NCI-H146 treated with DMSO at 0.1 percent for 48 hours (cell line): Measurements from ENCODE around the gene TIMM10B.
"Not testable (repeated sequence)": the region's sequence is repeated elsewhere in the genome, so short reads cannot be mapped to it uniquely, and the experiment has no call there.

Source experiments
- DNase-seq: peaks from one replicate; lab custom pipeline; 2025; ENCODE audit not compliant: unreplicated experiment; lab: John Stamatoyannopoulos, UW

The TIMM10B gene

DNA sequence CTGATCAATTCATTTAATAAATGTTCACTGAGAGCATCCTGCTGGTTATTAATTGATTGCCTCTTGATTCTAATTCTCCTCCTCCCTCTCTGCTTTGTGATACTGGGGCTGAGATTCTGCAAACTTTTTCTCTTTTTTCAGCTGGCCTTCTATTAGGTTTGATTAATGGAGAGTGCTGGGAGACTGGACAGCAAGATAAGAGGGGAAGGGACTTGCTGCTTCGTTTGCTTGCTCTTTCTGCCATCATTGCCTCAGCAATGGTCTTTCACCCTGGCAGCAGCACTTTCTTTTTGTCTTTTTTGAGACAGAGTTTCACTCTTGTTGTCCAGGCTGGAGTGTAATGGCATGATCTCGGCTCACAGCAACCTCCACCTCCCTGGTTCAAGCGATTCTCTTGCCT lies 22.9 kb downstream of the TIMM10B start:
- DNase-seq, result no peak

DNA sequence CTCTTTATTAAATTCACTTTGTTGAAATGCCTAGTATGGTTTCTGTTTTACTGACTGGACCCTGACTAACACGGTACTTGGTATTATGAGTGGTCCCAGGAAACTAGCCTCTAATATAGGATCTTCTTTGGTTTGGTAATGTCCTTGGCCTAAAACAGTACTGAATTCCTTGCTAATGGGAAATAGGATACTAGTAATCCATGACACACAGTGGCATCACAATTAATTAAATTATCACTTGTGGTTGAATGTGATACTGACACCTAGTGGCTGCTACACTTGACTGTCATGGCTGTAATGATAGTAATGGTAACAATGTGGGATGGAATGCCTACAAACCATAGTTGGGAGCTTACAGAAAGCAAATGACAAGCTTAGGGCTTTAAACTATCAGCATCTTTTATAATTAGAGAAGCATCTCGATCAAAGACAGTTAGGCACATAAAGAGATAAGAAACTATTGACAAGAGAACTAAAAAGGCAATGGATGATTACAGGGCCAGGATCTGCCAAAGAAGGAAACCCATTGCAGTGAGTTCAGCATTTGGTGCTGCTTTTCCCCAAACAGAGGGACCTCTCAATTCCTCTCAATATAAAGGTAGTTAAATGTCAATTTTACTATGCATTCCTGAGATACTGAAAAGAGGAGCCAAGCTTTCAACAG lies 24.4 kb downstream of the TIMM10B start:
- DNase-seq, result peak; percentile 69

DNA sequence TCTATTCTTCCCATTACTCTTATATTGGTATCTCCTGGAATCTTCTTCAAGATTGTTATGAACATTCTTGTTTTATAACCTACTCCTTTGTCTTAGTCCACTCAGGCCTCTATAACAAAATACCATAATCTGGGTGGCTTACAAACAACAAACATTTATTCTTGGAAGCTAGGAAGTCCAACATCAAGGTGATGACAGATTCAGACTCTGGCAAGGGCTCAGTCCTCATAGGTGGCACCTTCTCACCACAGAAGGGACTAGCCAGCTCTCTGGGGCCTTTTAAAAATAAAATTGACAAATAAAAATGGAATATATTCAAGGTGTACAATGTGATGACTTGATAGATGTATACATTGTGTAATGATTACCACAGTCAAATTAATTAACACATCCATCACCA lies 35.6 kb downstream of the TIMM10B start:
- no peak for DNase-seq

DNA sequence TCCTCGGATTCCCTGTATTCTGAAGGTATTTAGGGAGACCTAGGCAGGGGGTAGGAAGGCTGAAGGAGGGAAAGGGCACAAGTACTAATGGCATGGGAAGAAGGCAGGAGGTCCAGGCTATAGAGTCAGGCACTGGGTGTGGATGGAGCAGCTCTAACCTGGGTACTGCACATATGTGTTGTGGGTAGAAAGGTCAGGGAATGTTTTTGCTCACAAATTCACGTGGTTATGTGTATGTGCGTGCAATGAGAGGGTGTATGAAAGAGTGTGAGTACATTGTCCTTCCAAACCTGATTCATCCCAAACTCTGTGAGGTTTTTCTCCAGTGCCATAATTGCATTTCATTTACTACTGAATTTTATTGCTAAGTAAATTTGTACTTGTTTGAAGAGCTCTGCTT lies 39.0 kb downstream of the TIMM10B start:
- no peak for DNase-seq

DNA sequence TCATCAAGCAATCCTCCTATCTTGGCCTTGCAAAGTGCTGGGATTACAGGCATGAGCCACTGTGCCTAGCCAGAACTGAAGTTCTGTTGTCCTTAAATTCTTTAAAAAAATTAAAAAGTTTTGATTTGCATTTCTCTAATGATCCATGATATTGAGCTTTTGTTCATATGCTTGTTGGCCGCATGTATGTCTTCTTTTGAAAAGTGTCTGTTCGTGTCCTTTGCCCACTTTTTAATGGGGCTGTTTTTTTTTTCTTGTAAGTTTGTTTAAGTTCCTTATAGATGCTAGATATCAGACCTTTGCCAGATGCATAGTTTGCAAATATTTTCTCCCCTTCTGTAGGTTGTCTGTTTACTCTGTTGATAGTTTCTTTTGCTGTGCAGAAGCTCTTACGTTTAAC lies 40.6 kb downstream of the TIMM10B start:
- DNase-seq, result not testable (repeated sequence)

DNA sequence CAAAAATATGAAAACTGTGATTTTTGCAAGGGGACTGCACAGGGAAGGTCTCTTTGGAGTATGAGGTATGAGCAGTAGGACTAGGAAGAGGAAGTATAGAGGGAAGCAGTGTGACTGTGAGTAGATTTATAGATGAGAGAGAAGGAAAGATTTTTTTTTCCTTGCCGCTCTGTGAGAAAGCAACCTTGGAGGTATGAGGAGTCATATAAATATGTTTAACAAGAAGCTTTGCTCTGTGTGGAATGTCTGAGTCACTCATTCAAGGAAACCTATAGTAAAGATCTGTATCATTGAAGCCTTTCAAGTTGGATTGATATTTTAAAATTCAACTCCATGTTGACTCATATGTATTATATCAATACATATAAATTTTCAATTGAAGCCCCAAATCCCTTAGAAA lies 42.0 kb downstream of the TIMM10B start:
- DNase-seq, result no peak

DNA sequence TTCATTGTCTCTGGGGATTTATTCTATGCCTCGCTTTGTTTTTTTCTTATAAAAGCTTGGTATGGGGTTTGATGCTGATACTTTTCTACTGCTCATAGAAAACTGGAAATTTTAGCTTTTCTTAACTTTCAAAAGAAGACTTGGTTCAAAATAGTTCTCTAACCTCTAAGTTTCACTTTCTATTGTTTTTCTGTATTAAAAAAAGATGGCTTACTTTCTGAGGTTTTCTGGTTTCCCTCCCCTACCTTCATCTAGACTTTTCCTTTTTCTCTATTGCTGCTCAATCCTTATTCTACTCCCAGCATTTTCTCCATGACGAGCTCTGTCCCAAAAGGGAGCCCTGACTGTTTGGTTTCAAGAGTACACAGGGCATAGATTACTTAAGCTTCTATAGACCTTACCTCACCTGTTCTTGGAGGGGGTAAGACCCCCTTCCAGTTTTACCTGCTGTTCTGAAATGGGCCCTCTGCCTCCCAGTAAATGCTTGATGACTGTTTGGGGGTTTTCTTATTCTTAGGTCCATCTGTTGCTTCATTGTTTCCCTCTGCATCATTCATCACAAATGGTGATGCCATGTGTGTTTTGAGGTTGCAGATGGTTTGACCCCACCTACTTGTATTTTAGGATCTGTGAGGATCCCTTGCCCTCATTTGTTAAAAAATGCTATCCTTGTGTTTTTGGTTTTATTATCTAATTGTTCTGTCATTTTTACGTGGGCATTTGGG lies 45.3 kb downstream of the TIMM10B start:
- no peak for DNase-seq

DNA sequence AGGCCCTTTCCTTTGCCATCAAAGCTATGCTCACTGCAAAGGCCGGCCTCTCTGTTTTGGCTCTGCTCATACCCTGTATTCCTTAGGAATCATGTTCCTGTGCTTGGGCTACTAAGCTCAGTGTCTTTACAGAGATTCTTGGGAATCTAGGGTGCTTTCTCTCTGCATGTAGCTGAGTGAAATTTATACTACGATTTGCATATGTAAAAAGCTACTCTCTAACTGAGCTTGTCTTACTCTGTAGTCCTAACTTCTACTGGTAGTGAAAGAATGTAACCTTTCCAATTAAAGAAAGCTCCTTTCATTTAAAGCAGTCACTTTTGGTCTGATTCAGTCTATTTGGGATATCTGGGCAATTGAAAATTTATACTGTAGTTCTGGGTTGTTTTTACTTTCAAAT lies 48.0 kb downstream of the TIMM10B start:
- no peak for DNase-seq

DNA sequence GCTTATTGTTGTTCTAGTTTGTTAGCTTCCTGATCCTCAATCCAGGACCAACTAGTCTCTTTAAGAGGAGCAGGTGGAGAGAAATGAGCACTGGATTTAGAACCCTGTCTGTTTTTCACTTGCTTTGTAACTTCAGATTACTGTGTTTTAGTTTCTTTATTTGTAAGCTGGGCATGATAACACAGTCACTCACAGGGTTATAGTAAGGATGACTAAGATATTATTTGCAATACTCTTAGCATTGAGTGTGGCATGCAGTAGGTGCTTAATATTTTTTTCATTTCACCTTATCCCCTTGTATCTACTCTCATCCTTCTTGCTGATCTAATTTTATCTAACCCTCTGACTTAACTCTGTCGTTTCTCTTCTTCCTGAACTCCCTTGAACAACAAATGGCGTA lies 49.5 kb downstream of the TIMM10B start:
- no peak for DNase-seq

DNA sequence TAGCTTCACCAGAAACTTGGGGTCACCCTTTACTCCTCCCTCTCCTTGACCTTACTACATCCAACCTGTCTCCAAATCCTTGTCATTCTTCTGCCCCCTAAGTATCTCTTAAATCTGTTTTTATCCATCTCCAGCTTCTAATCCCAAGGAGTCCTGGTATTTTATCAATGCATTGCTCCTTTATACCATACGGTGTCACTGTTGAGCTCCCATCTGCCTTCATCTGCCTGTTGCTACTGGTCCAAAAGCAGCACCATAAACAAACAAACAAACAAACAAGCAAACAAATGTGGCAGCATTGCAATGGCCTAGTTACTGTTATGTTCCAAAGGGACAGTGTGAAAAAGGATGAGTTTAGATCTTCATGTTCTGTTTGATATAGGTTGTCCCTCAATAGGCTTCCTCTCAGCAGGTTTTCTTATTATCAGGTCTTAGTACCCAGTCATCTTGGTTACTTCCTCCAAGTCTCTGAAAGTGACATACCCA lies 50.0 kb downstream of the TIMM10B start:
- DNase-seq, result peak; percentile 11
